Neural progenitor cell (in vitro differentiated cells): ENCODE data around the gene MDP1.

Experiments used
- CTCF ChIP-seq: fragments of 200-600 bp; sonication (generic); IDR thresholded peaks from 2 replicates; pipeline ENCODE4 v1.5.1; 2017; ENCODE audit warnings: antibody characterized with exemption, mild to moderate bottlenecking
- EZH2phosphoT487 ChIP-seq: fragments of 200-600 bp; sonication (generic); IDR thresholded peaks from 2 replicates; pipeline ENCODE4 v1.6.1; 2017; ENCODE audit warnings: antibody characterized with exemption

GRCh38 chr14:24196071-24197055 lies 19.5 kb downstream of the MDP1 start:
- TF ChIP-seq CTCF, result no peak
- TF ChIP-seq EZH2phosphoT487, result no peak
